ENCODE data around the gene FAM187B.
"Not testable (repeated sequence)": the region's sequence is repeated elsewhere in the genome, so short reads cannot be mapped to it uniquely, and the experiment has no call there.

FAM187B gene

DNA sequence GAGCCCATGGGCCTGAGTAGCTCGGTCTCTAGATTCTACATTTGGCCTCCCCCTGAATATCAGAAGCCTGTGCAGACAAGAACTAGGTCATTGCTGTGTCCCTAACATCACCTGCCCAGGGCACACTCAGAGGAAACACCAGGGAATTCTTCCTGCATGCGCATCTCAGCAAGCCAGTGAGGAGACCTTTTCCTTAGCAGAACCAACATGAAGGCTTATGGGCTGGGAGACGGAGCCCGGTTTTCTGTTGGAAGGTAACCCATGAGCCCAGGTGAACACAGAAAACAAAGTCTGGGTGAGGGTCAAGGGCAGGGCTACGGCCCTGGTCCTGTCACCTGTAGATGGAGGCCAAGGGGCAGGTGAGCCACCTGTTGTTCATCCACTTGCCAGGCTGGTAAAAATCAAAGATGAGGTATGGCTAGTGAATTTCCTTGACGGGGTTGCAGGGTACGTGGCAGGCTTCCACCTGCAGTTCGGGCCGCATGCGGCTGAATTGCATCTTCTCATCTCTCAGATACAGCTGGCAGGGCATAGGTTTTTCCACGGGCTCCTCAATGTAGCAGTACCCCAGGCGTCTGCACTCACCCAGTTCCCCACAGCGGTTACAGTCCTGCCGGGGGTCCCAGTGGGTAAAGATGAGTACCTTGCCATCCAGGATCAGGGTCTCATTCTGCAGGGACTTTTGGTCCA is 3.6 kb upstream of the FAM187B start:
- no peak for DNase-seq

GRCh38 chr19:35229601-35230000 is 1.1 kb upstream of the FAM187B start:
- no peak for DNase-seq

GRCh38 chr19:35226748-35227147 is 1.8 kb downstream of the FAM187B start:
- DNase-seq = no peak

GRCh38 chr19:35225951-35226350 is 2.6 kb downstream of the FAM187B start:
- no peak for DNase-seq

DNA sequence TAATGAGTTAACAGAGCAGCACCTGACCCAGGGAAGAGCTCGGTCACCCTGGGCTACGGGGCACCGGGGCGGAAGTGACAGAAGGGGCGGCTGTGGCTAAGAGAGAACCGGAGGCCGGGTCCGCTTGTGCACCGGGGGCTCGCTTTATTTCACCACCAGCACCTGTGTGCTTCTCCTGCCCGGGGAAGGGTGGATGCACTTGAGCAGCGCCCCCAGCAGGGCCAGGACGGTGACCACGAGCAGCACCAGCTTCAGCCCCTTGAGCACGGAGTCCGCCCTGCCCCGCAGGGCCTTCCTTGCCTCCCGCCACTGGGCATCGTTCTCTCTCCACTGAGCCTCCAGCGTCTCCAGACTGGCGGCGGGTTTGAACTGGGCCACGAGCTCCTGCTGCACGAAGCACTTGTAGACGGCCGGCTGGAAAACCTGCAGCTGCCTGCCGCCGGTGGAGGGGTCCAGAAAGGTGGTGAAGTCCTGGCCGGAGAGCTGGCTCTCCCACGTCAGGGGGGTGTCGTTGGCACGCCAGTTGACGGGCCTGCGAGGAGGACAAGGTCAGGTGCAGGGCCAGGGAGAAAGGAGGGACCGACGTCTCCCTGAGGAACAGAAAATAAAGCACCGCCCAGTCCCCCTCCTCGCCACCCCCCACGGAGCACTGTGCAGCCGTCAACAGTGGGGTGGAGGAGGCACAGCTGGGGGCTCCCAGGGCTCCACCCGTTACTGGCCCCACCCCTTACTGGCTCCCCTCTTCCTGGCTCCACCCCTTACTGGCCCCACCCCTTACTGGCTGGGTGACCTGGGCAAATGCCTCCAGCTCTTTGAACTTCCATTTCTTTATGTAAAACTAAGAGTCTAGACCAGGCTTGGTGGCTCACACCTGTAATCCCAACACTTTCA is 3.6 kb downstream of the FAM187B start:
- DNase-seq = no peak

DNA sequence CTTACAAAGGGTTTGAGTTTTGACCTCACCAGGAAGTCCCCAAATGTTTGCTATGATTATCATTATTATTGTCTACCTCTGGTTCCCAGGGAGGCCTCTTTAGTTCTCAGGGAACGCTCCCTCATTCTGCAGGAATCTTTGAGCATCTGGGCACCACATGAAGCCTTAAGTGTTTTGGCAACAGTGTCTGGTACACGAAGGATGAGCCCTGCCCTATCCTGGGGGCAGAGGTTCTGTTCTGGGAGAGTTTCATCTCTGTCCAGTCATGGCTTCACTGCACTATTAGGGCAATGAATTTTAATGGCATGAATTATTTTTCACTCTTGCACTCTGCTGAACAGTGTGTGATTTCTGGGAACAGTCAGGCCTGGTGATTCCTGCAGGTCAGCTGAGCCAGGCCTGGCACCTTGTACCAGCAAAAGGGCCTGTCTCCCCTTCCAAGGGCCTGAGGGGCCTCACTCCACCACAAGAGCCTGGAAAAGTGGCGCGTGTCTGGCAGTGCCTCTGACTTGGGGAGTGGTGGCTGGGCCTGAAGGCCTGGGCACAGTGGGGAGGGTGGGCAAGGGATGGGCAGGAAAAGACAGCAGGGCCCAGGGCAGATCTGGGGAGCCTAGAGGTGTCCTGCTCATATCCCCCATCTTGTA is 4.6 kb downstream of the FAM187B start:
- DNase-seq = no peak

- no peak for DNase-seq
Observed at GRCh38 chr19:35223084-35223790, 5.3 kb downstream of the FAM187B start.

DNA sequence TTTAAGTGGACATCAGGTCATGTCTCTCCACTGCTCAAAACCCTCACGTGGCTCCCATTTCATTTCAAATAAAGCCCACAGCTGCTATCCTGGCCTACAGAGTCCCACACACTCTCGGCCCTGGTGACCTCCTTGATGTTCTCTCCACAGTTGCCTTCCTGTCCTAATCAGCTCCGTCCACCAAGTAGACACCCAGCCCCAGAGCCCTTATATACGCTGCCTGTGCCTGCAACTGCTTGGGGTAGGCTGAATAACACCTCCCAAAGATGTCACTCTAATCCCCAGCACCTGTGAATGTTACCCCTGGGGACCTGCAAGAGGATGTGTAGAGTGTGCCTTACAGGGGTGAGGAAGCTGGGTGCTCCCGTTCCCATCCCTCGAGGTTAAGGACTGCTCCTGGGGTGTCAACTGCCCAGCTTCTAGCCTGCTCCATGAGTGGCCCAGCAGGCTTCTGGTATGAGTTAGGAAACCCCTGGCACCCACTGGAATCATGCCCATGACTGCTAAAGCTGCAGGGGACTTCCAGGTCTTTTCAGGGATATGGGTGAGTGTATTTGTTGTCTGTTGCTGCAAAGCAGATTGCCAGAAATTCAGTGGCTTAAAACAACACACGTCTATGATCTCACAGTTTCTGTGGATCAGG is 6.0 kb downstream of the FAM187B start:
- no peak for DNase-seq

- not testable (repeated sequence) for DNase-seq
Observed at GRCh38 chr19:35220973-35221590, 7.5 kb downstream of the FAM187B start.

- no peak for DNase-seq
Observed at GRCh38 chr19:35220315-35220921, 8.1 kb downstream of the FAM187B start.

DNA sequence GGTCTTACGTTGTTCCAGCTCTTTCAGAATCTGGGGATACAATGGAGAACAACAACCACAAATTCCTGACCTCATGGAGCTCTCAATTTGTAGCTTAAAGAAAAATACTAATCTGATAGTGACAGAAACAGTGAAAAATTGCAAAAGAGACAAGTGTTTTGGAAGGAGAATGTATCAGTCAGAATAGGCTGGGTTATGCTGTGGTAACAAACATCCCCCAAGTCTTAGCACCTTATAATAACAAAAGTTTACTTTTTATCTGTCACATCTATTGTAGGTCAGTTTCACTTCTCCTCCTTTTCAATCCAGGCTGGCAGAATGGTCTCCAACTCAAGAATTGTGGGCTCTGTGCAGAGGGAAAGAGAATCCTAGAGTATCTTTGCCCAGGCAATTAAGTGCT is 9.5 kb downstream of the FAM187B start:
- DNase-seq = no peak

- DNase-seq = no peak
Observed at GRCh38 chr19:35217649-35217990, 10.9 kb downstream of the FAM187B start.

- no peak for DNase-seq
Observed at GRCh38 chr19:35216833-35217648, 11.5 kb downstream of the FAM187B start.

DNA sequence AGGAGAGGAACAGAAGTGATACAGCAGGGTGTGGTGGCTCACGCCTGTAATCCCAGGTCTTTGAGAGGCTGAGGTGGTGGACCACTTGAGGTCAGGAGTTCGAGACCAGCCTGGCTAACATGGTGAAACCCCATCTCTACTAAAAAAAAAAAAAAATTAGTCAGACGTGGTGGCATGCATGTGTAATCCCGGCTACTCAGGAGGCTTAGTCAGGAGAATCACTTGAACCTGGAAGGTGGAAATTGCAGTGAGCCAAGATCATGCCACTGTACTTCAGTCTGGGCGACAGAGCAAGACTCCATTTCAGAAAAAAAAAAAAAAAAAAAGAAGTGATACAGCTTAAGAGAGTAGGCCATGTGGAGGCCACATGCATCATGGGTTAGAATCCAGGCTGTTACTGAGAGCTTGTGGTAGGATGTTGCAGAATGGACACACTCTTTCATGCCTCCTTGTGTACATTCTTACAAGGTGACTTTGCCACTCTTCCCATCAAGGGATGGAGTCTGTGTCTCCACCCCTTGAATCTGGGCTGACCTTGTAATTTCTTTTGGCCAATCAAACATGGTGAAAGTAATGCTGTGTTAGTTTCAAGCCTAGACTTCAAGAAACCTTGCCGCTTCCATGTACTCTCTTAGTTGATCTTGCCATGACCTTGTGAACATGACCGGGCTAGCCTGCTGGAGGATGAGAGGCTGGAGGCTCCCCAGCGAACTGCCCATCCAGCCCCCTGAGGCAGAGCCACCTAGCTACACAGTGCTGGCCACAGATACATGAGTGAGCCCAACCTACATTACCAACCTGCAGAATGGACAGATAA is 12.3 kb downstream of the FAM187B start:
- DNase-seq = no peak

DNA sequence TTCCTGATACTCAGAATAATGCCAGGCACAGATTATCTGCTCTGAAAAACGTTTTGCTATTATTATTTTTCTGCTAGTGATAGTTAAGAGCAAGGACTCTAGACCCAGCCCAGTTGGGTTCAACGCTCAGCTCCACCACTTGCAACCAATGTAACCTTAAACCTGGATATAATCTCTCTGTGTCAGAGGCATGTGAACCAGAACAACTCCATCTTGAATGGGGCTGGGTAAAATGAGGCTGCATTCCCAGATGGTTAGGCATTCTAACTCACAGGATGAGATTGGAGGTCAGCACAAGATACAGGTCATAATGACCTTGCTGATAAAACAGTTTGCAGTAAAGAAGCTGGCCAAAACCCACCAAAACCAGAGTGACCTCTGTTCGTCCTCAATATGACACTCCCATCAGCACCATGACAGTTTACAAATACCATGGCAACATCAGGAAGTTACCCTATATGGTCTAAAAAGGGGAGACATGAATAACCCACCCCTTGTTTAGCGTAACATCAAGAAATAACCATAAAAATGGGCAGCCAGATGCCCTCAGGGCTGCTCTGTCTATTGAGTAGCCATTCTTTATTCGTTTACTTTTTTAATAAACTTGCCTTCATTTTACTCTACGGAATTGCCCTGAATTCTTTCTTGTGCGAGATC is 13.6 kb downstream of the FAM187B start:
- DNase-seq = no peak

- DNase-seq = peak; percentile 8 to 46
Observed at GRCh38 chr19:35213663-35214632, 14.6 kb downstream of the FAM187B start.

GRCh38 chr19:35212241-35212640 is 16.3 kb downstream of the FAM187B start:
- DNase-seq = no peak

All from SW 1271 (cell line).